GM18520 (cell line): ENCODE data around the gene KIAA1217.

Source experiments
- ATAC-seq: cut with Tn5 transposase; IDR thresholded peaks from one replicate; pipeline ENCODE4 v1.9.1; 2021; ENCODE audit not compliant: unreplicated experiment

KIAA1217 gene, protein sequence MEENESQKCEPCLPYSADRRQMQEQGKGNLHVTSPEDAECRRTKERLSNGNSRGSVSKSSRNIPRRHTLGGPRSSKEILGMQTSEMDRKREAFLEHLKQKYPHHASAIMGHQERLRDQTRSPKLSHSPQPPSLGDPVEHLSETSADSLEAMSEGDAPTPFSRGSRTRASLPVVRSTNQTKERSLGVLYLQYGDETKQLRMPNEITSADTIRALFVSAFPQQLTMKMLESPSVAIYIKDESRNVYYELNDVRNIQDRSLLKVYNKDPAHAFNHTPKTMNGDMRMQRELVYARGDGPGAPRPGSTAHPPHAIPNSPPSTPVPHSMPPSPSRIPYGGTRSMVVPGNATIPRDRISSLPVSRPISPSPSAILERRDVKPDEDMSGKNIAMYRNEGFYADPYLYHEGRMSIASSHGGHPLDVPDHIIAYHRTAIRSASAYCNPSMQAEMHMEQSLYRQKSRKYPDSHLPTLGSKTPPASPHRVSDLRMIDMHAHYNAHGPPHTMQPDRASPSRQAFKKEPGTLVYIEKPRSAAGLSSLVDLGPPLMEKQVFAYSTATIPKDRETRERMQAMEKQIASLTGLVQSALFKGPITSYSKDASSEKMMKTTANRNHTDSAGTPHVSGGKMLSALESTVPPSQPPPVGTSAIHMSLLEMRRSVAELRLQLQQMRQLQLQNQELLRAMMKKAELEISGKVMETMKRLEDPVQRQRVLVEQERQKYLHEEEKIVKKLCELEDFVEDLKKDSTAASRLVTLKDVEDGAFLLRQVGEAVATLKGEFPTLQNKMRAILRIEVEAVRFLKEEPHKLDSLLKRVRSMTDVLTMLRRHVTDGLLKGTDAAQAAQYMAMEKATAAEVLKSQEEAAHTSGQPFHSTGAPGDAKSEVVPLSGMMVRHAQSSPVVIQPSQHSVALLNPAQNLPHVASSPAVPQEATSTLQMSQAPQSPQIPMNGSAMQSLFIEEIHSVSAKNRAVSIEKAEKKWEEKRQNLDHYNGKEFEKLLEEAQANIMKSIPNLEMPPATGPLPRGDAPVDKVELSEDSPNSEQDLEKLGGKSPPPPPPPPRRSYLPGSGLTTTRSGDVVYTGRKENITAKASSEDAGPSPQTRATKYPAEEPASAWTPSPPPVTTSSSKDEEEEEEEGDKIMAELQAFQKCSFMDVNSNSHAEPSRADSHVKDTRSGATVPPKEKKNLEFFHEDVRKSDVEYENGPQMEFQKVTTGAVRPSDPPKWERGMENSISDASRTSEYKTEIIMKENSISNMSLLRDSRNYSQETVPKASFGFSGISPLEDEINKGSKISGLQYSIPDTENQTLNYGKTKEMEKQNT (N-terminal part only)

DNA sequence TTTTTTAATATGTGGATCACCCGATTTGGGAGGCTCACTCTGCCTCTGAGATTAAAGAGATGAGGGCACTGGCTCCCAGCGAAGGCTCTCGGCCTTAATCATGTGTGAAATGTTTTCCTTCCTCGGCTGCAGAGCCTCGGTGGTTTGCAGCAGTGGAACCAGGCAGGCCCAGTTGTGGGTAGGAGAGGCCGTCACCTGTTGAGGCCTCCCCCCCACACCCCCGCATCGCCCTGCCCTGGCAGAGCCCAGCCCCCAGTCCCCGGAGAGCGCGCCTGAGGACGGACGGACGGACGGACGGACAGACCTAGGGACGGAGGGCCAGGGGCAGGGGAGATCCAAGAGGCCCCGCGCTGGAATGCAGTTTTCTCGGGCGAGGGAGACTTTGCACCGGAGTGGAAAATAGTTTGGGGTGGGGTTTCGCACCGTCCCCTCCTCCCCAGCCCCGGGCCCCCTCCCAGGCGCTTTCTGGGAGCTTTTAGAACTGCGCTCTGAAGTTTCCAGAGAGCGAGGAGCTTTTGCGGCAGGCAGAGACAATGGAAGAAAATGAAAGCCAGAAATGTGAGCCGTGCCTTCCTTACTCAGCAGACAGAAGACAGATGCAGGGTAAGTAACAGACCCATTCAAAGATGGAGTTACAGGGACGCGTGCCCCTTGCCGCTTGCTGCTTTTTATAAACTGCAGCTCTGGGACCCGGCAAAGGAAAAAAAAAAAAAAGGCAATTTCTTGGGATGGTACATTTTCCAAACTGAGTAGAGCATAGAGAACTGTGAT, at the start of gene KIAA1217:
Gene KIAA1217, plus strand, starts transcription at position 478 of the 771 bp plus-strand sequence. Its CDS starts 56 bp downstream, at position 534.
- ATAC-seq: no peak

DNA sequence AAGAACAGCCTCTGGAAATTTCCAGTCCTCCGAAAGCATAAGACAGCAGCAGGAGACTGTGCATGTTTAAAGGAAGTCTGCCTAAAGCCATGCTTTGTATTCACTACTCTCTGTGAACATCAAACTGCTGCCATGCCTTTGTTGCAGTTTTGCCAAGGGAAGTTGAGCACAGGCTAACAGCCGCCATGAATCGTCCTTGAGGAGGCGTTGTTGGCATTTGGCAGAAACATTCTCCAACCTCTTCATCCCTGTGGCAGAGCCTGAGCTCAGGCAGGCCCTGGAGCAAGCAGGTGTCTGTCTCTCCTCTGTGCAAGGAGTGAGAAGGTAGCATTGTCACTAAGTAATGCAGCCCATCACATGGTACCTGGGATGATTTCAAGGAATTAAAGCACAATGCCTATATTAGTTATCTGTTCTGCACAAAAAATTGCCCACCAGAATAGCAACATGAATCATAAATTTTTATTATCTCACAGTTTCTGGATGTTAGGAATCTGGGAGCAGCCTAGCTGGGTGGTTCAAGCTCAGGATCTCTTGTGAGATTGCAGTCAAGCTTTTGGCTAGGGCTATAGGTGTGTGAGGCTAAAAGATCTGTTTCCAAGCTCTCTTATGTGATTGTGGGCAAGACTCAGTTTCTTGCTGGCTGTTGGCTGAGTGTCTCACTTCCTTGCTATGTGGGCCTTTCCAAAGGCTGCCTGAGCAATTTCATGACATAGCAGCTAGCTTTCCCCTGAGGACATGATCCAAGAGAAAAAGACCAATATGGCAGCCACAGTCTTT, 46.5 kb upstream of the KIAA1217 start:
- no peak for ATAC-seq

DNA sequence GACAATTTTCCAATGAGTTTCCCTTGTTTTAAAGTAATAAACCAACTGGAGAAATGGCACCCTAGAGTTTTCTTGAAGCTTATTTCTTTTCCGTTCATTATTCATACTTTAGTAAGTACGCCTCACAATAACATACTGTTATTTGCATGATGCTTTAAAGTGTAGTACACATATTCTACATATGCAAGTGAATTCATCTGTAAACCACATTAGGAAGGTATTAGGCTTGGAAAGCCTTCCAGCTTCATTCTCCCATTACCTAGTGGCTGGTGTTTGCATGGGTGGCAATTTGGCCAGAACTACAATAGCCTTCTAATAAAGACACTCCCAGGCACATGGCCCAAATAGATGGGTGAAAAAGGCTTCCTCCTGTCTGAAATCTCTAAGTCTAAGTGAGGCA, 45.5 kb upstream of the KIAA1217 start:
- ATAC-seq: no peak

DNA sequence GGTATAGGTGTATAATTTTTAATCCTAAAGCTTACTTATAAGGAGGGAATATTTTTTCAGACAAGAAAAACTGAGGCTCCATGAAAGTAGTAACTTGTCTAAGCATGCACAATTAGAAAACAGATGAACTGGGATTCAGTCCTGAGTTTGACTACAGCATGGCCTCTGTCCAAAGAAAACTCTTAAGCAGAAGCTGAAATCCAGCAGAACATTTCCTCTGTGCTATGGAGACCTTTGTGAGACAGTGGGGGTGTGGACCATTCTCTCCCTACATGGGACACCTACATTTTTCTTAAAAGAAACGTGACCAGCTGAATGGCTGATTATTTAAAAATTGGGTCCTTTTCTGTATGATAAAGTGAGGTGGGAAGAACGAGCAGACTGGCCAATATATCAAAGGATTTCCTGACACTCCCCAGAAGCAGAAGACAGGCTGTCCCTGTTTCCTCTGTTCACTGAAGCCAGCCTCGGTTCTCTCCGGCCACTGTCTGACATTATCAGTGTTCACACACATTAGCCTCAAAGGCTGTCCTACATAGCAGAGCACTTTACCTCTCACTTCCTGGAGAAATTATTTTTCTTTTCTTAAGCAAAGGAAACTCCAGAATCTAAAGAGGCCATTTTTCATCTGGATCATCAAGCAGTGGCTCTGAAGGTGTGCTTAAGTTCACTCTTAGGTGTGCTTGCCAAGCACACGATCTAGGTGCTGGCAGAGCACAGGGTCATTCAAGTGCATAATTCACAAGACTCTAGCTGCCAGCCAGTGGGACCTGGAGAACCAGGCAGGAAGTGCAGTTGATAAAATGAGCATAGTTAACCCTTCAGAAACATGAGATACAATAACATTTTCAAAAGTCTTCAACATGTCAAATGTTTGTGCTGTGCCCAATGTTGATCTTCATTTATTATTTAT, 40.4 kb upstream of the KIAA1217 start:
- ATAC-seq: no peak

DNA sequence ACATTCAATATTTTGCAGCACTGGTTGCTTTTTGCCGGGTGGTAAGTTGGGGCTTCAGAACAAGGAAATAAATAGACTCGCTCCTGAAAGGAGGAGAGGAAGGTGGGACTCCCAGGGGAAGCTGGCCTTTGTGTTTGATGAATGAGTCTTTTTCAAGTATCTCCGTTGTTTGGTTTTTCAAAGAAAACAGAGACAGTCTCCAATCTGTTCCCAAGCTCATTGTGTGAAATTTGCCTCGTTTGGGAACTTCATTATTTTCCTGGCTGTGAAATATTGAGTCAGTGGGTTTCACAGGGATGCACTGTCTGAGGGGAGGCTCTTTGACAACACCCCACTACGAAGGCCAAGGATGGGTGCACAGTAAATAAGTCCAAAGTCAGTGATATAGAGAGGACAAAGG, 38.7 kb upstream of the KIAA1217 start:
- no peak for ATAC-seq

DNA sequence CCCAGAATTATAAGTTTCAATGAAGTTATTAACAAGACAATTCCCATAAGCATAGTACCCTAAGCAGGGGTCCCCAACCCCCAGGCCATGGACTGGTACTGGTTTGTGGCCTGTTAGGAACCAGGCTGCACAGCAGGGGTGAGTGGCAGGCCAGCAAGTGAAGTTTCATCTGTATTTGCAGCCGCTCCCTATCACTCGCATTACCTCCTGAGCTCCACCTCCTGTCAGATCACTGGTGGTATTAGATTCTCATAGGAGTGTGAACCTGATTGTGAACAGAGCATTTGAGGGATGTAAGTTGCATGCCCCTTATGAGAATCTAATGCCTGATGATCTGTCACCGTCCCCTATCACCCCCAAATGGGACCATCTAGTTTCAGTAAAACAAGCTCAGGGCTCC, 36.0 kb upstream of the KIAA1217 start:
- ATAC-seq: no peak

DNA sequence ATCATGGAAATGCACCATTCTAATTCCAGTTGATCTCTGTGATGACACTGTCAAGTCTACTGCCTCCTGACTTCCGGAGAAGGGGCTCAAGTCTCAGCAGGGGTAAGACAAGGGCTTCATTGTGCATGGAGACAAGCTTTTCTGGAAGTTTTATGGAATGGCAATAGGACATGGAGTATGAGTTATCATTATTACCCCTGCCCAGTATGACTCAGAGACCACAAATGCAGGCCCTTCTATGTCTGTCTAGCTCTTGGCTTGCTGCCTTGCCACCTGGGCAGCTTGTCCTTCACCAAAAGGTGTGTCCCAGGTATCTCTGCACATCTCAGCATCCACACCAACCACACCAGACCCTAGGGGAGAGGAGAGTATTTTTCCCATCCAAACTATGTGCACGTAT, 34.9 kb upstream of the KIAA1217 start:
- no peak for ATAC-seq

DNA sequence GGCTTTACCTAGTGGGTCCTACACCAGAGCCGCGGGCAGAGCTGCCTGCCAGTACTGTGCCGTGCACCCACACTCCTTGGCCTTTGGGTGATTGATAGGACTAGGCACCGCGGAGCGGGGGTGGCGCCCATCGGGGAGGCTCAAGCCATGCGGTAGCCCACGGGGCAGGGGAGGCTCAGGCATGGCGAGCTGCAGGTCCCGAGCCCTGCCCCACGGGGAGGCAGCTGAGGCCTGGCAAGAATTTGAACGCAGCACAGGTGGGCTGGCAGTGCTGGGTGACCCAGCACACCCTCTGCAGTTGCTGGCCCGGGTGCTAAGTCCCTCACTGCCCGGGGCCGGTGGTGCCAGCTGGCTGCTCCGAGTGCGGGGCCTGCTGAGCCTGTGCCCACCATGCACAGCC, 32.3 kb upstream of the KIAA1217 start:
- no peak for ATAC-seq

DNA sequence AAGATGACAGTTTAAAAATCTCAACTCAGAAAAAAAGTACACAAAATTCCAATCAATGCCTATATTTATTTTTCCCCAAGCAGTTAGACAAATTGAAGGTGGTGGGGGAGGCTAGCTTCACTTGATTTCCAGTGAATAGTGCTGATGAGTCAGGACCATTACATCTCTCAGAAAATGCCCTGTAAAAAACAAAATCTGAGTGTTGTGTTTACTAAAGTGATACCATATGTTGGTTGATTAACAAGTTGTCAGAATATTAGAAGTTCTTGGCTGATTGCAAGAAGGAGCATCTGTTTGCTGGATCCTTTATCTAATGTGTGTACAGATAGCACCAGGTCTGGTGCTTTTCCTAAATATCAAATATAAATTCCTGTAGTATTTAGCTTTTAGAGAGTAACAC, 31.3 kb upstream of the KIAA1217 start:
- ATAC-seq: no peak

DNA sequence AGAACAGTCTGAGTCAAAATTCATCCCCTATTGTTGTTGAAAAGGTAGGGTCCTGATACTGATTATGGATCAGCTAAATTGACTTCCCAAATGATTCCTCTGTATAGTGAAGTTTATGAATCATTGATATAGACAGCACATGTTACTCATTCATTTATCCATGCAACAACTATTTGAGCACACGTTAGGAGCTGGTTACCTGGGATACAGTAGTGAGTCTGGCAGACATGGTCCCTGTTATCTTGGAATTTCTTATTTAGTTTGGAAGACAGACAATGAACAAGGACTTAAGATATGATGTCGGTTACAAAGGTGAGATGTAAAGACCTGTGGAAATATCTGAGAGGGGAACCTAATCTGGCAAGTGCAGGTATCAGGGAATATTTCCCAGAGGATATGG, 28.0 kb upstream of the KIAA1217 start:
- no peak for ATAC-seq

DNA sequence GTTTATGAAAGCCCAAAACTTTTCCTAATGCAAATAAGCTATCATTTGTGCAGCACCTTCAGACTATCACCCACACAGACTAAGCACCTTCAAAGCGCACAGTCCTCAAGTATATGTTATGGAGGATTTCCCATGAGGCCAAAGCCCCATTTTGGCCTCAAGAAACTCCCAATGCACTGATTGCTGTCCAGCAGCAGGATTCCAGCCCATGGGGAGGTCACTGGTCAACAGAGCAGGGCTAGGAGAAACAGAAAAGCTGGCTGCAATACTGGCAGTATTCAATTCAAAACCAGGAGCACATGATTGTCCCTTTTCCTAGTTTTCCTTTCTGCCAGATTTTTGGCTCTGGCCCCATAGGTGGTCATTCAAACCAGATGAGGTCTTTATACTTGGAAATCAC, 24.5 kb upstream of the KIAA1217 start:
- ATAC-seq: no peak

DNA sequence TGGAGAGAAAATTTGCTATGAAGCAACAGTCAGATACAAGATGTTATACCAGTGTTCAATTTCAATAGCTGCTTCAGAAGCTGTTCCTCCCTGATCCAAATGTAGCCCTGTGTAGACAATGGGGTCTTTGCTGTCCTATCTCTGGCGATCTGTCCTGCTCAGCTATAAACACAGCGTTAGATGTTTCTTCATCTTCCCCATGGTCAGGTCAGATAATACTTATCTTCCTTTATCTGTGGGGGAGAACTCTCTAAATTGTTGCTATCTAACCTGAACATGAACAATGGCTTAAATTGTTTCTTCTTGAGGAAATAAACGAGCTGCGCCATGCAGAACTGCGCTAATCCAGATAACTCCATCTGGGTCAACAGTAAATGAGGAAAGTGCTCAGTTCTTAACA, 15.6 kb upstream of the KIAA1217 start:
- no peak for ATAC-seq

DNA sequence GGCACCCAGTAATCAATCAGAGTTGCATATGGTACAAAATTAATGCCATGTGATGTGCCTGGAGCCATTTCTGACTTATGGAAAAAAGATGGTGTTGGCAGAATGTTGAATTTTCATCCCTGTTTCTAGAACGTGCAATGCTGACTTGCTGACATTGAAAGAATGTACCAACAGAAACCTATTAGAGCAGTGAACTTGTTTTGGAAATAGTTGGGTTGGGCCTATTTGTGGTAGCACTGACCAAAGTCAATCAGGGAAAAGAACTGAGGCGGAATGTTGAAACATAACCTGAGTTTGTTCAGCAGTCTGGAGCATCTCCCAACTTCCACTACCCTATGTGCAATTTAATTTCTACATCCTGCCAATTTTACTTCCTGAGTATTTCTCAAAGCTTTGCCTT, 11.7 kb upstream of the KIAA1217 start:
- no peak for ATAC-seq

DNA sequence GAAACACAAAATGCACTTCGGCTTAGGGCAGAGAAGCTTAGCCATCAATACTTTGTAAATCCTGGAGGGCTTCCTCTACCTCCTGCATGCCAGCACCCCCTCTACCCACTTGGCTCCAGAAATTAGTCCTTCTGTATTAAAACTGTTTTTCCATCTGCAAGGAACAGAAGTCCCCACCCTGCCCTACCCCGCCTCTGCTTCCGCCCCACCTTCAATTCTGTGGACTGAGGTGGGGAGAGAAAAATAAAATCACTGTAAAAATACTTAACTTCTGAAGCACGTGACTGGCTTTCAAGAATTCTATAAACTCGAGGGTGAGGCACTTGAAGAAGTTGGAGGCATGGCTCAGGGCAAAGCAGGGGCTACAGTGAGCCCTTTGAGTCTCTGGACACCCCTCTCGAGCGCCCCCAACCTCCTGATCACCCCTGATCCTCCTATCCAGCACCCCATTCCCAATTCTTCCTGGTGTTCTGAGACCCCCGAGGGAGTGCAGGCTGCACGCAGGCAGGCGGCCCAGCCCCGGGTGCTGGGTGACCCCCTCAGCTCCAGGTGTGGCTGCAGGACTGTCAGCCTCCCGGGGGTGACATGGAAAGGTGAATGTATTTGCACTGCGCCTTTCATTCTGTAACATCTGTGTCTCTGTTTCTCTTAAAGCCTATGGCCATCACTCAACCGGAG, 7.3 kb upstream of the KIAA1217 start:
- no peak for ATAC-seq

DNA sequence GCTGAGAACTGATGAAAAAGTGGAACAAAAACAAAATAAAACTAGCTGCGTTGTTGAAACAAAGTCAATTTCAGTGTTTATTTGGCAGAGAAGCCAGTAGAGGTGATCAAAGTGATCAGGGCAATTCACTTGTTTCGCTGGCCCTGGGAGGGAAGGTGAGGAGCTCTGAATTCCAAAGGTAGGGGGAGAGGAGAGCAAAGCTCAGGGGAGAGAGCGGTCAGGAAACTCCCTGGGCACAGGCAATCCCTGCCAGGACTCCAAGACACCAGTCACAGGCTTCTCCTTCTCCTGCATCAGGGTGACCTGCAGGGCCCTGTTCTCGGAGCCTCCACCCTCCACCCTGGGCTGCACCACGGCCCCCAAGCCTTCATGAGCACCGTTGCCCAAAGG, 6.8 kb upstream of the KIAA1217 start:
- ATAC-seq: no peak

DNA sequence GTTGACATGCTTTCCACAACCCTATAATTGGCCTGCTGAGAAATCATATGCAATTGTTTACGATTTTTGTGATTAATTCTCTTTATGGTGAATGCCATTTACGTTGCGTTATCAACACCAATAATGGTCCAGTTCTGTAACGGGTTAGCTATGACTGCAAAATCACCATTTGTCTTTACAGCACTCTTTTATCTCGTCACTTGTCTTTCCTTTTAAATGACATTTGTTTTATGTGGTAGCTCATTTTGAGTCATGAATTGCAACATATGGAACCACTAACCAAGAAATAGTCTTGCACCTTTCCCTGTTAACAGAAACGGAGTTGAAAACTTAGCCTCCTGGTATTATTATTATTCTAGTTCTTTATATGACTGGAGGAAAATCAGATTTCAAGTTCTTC, 3.1 kb upstream of the KIAA1217 start:
- ATAC-seq: no peak

DNA sequence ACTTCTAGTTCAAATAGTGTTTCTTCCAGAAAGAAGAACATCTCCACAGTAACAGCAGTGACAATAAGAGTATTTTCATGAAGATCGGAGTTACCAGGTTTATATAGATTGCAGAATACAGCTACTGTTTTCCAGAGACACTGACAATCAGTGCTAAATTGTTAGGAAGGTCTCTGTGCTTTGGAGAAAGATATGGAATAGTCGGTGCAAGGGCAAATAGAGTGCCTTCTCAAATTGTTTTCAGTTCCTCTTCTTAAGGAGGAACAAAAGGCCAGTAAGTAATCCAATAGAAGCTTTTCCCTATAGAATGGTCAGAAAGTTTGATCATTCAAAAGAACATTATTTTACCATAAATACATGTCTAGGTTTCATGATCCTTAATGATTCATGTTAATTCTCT, 2.6 kb upstream of the KIAA1217 start:
- ATAC-seq: no peak

DNA sequence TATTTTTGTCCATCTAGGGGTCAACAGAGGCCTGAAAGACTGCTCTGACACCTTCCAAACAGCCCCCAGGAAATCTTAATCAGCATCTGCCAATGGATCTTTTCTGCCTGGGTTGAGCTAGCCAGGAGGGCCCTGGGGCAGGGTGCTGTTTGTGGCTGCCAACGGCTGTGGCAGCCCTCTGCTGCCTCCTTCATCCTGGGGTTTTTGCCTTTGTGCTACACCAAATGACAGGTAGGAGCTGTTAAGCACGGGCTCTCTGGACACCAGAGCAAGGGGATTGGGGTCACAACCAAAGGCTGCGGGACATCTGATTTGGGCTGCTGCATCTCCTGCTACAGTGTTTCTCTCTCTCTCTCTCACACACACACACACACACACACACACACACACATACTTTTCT, 2.0 kb upstream of the KIAA1217 start:
- ATAC-seq: no peak
